BJ (cell line): ENCODE measurements around the gene MIB1. TPM values are rescaled to one million over a fixed set of nuclear protein-coding genes. Genes with fewer than 3 reads are reported as not detected.

ENCODE experiments used
- CTCF ChIA-PET: fragments of 350-600 bp; formaldehyde crosslinking; extraction: SDS; loops from one replicate; lab custom pipeline; 2021; ENCODE audit warnings: antibody characterized with exemption, inconsistent platforms; lab: Yijun Ruan, JAX
- POLR2A ChIA-PET: fragments of 300-600 bp; sonication (Branson Sonifier 250); formaldehyde crosslinking; extraction: SDS; loops from one replicate; lab custom pipeline; 2021; ENCODE audit warnings: antibody characterized with exemption; lab: Charles Lee
- DNase-seq: peaks from one replicate; pipeline ENCODE4 v3.0.0-alpha.2; 2011; ENCODE audit warnings: low read depth
- H3K27me3 ChIP-seq: 2 replicates; pipeline ENCODE4 v1.6.0; 2011; ENCODE audit warnings: low read length; ENCODE audit not compliant: control insufficient read depth, insufficient read depth
- H3K36me3 ChIP-seq: 2 replicates; pipeline ENCODE4 v1.5.1; 2011; ENCODE audit warnings: low read length; ENCODE audit not compliant: control insufficient read depth, insufficient read depth
- H3K4me3 ChIP-seq: 2 replicates; pipeline ENCODE4 v1.5.1; 2011; ENCODE audit warnings: low read depth, mild to moderate bottlenecking, control low read depth, low read length
- polyA plus RNA-seq: library from polyadenylated mRNA; depleted of rRNA; stranded (reverse); fragments of >200 nt; gene quantifications from 2 replicates; pipeline ENCODE4 v1.2.3, GENCODE V29; 2011
- TF ChIP-seq, protein P1 (sequence below): IDR thresholded peaks from 2 replicates; pipeline ENCODE4 v1.5.1; 2011; ENCODE audit warnings: low read depth, mild to moderate bottlenecking, control low read depth, inconsistent platforms, low read length, moderate library complexity; ENCODE audit not compliant: insufficient read depth

Gene MIB1
- polyA plus RNA-seq, 1 experiment = 10.0 TPM

DNA sequence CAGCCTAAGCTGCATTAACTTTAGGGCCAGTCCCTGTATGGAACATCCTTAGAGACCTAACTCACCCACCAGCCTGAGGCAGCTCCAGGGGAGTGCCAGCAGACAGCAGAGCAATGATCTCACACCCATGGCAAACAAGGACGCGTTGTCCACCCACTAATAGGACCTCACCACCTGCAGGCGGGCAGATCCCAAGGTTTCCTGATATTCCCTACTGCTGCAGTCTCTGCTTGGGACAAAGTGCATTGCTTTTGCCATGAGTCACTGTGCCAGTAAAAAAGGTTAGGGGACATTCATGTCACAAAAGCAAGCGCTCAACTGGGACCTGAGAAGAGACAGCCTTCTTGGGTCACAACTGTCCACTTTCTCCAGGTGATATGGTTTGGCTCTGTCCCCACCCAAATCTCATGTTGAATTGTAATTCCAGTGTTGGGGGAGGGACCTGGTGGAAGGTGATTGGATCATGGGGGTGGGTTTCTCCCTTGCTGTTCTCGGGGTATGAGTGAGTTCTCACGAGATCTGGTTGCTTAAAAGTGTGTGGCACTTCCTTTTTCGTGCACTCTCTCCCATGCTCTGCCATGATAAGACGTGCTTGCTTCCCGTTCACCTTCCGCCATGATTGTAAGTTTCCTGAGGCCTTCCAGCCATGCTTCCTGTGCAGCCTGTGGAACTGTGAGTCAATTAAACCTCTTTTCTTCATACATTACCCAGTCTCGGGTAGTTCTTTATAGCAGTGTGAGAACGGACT, 160.2 kb downstream of the MIB1 start:
- TF ChIP-seq, protein P1, sequence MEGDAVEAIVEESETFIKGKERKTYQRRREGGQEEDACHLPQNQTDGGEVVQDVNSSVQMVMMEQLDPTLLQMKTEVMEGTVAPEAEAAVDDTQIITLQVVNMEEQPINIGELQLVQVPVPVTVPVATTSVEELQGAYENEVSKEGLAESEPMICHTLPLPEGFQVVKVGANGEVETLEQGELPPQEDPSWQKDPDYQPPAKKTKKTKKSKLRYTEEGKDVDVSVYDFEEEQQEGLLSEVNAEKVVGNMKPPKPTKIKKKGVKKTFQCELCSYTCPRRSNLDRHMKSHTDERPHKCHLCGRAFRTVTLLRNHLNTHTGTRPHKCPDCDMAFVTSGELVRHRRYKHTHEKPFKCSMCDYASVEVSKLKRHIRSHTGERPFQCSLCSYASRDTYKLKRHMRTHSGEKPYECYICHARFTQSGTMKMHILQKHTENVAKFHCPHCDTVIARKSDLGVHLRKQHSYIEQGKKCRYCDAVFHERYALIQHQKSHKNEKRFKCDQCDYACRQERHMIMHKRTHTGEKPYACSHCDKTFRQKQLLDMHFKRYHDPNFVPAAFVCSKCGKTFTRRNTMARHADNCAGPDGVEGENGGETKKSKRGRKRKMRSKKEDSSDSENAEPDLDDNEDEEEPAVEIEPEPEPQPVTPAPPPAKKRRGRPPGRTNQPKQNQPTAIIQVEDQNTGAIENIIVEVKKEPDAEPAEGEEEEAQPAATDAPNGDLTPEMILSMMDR = no peak
- ChIA-PET CTCF (interaction anchor here (0.6 kb wide), 1 partner anchor 333 kb away, joined by 3 read pairs; no protein-coding TSS in a partner anchor), POLR2A (no interaction called here)
- H3K4me3 ChIP-seq = no peak overlapping the region
- DNase-seq = no peak
- H3K27me3 ChIP-seq = peaks cover 6% of the 10 kb centered on the region; the same call in 1 of the 2 replicates
- no peaks in the 10 kb centered on the region for H3K36me3 ChIP-seq

DNA sequence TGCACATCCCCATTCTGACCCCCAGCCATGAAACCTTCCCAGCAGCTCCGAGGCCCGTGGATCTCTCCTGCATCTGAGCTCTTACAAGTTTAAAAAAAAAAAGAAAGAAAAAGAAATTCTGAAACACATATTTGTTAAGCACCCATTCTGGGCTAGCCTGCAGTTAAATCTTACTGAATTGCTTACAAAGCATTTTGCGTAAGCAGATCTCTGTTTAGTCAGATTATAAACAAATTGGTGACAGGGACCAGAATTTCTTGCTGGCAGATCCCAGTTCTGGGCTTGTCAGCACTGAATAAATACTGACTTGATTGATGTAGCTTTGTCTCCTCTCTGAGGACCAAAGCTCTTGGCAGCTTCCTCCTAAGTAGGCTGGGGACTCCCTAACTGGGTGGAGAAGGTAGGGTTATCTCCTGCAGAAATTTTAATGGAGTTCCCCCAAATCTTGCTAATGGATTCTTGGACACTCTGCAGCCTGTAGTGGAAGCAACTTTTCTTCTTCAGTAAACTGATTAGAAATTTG, 160.9 kb downstream of the MIB1 start:
- DNase-seq = no peak
- CTCF ChIA-PET = interaction anchor here (1.5 kb wide), 1 partner anchor 662 kb away, joined by 3 read pairs; no protein-coding TSS in a partner anchor
- peaks cover 5% of the 10 kb centered on the region; the same call in 1 of the 2 replicates for H3K27me3 ChIP-seq
- TF ChIP-seq, protein P1 = no peak
- no peaks in the 10 kb centered on the region for H3K36me3 ChIP-seq
- POLR2A ChIA-PET = no interaction called here
- H3K4me3 ChIP-seq = no peak overlapping the region

DNA sequence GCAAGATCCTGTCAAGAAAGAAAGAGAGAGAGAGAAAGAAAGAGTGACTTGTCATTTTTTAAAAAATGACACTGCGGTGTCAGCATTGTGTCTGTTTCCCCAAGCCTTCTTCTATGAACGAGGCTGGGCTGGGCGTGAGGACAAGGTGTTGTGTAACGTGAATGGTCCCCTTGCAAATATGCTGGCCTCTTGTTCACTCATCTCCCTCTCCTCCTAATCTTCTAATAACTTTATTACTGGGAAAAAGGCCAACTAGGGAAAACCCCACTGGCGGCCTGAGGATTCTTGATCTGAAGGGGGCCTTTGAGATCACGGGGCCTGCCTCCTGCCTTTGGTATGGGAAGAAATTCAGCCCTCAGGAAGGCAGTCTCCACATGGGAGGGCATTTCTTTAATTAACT, 163.1 kb downstream of the MIB1 start:
- peaks cover 5% of the 10 kb centered on the region for H3K27me3 ChIP-seq
- no peaks in the 10 kb centered on the region for H3K36me3 ChIP-seq
- POLR2A ChIA-PET = no interaction called here
- CTCF ChIA-PET = interaction anchor here (1.1 kb wide), 1 partner anchor 11 kb away, joined by 4 read pairs; no protein-coding TSS in a partner anchor
- TF ChIP-seq, protein P1 = no peak
- DNase-seq = no peak
- no peak overlapping the region for H3K4me3 ChIP-seq

DNA sequence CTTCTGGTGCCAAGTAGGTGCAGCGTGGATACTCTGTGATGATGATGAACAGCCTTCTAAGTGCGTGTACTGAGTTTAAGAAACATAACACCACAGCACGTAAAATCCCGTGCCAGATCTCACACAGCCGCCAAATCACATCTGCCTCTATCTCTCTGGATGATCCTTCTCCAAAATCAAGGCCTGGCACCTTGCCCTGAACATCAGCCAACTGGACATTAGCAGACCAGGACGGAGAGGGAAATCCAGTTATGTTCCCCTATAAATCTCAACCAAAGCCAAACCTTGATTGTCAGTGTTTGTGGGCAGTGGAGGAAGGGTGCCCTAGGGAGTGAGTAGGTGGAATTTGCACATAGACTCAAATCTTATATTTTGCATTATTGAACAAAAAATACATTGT, 164.3 kb downstream of the MIB1 start:
- no peak overlapping the region for H3K4me3 ChIP-seq
- DNase-seq = no peak
- H3K36me3 ChIP-seq = no peaks in the 10 kb centered on the region
- H3K27me3 ChIP-seq = peaks cover 5% of the 10 kb centered on the region
- POLR2A ChIA-PET = no interaction called here
- TF ChIP-seq, protein P1 = no peak
- CTCF ChIA-PET = no interaction called here

DNA sequence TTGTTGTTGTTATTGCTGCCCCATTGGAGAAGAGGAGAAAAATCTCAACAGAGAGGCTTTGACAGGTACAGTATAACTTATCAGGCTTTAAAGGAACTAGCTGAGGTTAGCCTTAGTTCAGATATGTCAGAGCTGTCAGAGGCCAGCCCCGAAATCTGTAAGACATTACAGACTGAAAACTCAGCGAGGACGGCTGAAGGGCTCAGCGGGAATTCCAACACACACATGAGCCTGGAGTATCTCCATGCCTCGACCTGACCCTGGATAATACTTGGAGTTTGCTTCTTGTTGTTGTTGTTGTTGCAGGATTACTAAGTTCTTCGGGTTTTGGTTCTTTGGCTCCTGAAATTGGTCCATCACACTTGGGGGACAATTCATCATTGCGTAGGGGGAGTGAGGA, 166.9 kb downstream of the MIB1 start:
- Histone ChIP-seq H3K36me3 (no peaks in the 10 kb centered on the region), H3K4me3 (no peak overlapping the region), H3K27me3 (peaks cover 4% of the 10 kb centered on the region)
- ChIA-PET POLR2A (no interaction called here), CTCF (interaction anchor here (0.7 kb wide), 1 partner anchor 49 kb away, joined by 3 read pairs; no protein-coding TSS in a partner anchor)
- TF ChIP-seq, protein P1 = no peak
- no peak for DNase-seq
